ENCODE results near the gene COMMD6. TPM values are rescaled to one million over a fixed set of nuclear protein-coding genes. Genes with fewer than 3 reads are reported as not detected.

Gene COMMD6
- total and polyA plus RNA-seq, 11 donors: 19.8 to 155 (median 126) TPM

DNA sequence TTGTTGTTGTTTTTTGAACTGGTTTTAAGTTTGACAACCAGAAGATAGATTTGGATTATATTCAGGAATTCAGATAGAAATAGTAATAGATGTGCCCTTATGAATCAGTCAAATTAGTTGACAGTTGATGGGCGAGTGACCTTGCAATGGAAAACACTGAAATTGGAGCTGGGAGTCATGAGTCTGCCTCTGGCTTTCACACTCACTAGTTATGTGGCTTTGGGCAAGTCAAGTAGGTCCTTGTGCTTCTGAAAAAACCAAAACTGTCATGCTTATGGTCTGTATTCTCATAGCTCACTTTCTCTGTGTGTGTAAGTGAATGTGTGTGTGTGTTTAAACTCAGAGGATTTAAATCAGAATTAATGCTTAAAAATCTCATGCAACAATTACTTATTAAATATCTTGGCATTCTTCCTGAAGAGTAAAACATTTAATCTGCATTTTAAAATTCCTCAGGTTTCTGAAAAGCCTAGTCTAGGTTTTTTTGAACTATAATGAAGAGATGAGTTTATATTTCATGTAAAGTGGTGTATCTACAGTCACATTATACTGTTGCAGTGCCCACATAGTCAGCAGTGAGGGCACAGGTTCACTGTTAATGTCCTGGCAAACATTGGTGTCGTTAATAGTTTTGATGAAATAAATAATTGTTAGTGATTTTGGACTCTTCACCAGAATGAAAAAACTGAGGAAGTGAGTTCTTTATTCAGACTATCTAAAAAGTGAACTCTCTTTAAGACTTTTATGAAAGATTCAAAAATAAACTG, 44.4 kb upstream of the COMMD6 start:
- WGBS, 4 donors: 82 to 91% (median 85%) methylated on average over 2 of the region's 2 CpGs
- Histone ChIP-seq H3K9me3 (peaks cover 0 to 19% (median 2%) of the 10 kb centered on the region in 12 donors), H3K4me3 (no peak overlapping the region), H3K36me3 (peaks cover 0 to 7% (median 0%) of the 10 kb centered on the region in 9 donors), H3K27me3 (no peaks in the 10 kb centered on the region), H3K4me1 (peaks cover 0 to 4% (median 0%) of the 10 kb centered on the region in 12 donors), H3K27ac (no peak overlapping the region)
- DNase-seq: no peak
- peak in 2 of 4 donors; percentile 49 to 65 for ATAC-seq
- intact Hi-C loops (cut with DNase I): no loop called here
- TF ChIP-seq, protein P1, sequence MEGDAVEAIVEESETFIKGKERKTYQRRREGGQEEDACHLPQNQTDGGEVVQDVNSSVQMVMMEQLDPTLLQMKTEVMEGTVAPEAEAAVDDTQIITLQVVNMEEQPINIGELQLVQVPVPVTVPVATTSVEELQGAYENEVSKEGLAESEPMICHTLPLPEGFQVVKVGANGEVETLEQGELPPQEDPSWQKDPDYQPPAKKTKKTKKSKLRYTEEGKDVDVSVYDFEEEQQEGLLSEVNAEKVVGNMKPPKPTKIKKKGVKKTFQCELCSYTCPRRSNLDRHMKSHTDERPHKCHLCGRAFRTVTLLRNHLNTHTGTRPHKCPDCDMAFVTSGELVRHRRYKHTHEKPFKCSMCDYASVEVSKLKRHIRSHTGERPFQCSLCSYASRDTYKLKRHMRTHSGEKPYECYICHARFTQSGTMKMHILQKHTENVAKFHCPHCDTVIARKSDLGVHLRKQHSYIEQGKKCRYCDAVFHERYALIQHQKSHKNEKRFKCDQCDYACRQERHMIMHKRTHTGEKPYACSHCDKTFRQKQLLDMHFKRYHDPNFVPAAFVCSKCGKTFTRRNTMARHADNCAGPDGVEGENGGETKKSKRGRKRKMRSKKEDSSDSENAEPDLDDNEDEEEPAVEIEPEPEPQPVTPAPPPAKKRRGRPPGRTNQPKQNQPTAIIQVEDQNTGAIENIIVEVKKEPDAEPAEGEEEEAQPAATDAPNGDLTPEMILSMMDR (IDR thresholded peaks at IDR 0.05): no peak
- no peak for TF ChIP-seq POLR2A (IDR thresholded peaks at IDR 0.05)

DNA sequence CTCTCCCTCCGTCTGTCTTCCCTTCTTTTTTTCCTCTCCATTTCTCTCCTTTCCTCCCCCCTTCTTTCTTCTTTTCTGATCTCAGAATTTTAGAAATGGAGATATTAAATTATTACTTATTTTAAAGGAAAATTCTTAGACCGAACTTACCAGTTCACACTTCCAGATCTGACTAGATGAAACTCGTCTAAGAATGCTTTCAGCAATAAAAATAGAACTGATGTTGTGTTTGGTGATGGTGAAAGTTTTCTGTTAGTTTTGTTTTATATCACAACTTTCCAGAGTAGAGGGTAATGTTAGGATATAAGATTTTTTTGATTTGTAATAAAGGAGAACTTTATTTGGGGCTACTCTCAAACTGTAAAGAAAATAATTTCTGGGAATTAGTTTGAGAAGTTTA, 41.9 kb upstream of the COMMD6 start:
- DNase-seq (no peak), ATAC-seq (no peak)
- Histone ChIP-seq H3K36me3 (peaks cover 0 to 15% (median 8%) of the 10 kb centered on the region in 9 donors), H3K4me1 (peaks cover 0 to 4% (median 0%) of the 10 kb centered on the region in 12 donors), H3K27me3 (no peaks in the 10 kb centered on the region), H3K27ac (no peak overlapping the region), H3K9me3 (peaks cover 0 to 9% (median 0%) of the 10 kb centered on the region in 12 donors), H3K4me3 (no peak overlapping the region)
- WGBS, 4 donors: 80 to 83% (median 83%) methylated on average over 3 of the region's 3 CpGs
- TF ChIP-seq POLR2A (IDR thresholded peaks at IDR 0.05): no peak
- TF ChIP-seq, protein P1 (IDR thresholded peaks at IDR 0.05): no peak
- intact Hi-C loops (cut with DNase I): no loop called here

DNA sequence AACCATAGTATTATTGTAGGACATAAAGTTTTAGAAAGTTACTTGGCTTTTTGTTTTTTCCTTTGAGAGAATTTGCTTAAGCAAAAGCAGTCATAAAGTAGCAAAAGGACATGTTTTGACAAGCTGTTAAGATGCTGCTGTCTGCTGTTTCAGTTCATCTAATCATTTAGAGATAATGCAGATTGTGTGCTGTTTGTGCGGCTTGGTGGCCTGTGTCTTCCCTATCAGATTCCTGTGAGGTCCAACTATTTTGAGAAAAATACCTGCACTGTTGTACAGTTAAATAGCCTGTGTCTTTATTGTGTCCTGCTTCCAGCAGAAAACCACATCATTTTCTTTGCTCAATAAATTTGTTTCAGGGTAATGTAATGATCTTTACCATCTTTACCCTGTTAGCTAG, 31.9 kb upstream of the COMMD6 start:
- no peak overlapping the region for H3K4me3 ChIP-seq
- ATAC-seq: no peak
- intact Hi-C loops (cut with DNase I): no loop called here
- no peaks in the 10 kb centered on the region for H3K4me1 ChIP-seq
- no peak overlapping the region for H3K27ac ChIP-seq
- TF ChIP-seq, protein P1 (IDR thresholded peaks at IDR 0.05): no peak
- TF ChIP-seq POLR2A (IDR thresholded peaks at IDR 0.05): no peak
- no peak for DNase-seq
- no peaks in the 10 kb centered on the region for H3K27me3 ChIP-seq
- H3K9me3 ChIP-seq: no peaks in the 10 kb centered on the region
- 83 to 89% (median 88%) methylated on average over 1 of the region's 1 CpG for WGBS, 4 donors
- peaks cover 0 to 82% (median 47%) of the 10 kb centered on the region in 9 donors for H3K36me3 ChIP-seq

DNA sequence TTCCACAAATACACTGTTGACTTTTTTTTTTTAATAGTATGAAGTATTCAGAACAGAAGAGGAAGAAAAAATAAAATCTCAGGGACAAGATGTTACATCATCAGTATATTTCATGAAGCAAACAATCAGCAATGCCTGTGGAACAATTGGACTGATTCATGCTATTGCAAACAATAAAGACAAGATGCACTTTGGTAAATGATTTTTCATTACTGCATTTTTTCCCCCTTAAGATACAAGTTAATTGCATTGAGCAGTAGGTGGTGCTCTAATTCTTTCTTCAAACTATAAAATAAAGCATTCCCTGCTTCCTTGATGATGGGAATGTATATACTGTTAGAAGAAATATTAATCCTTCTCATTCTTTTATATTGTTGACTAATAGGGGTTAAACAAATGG, 29.0 kb upstream of the COMMD6 start:
- no peak for DNase-seq
- intact Hi-C loops (cut with DNase I): no loop called here
- H3K4me1 ChIP-seq: no peaks in the 10 kb centered on the region
- no peaks in the 10 kb centered on the region for H3K9me3 ChIP-seq
- no peak overlapping the region for H3K27ac ChIP-seq
- H3K4me3 ChIP-seq: no peak overlapping the region
- H3K36me3 ChIP-seq: peaks cover 0 to 79% (median 56%) of the 10 kb centered on the region in 9 donors
- ATAC-seq: no peak
- TF ChIP-seq, protein P1 (IDR thresholded peaks at IDR 0.05): peak in 6 of 12 donors; percentile 12 to 44 (median 22)
- no peak for TF ChIP-seq POLR2A (IDR thresholded peaks at IDR 0.05)
- H3K27me3 ChIP-seq: no peaks in the 10 kb centered on the region

Data from heart left ventricle (tissue), 16 donors.